ENCODE data around the gene BLTP1. TPM values are rescaled to one million over a fixed set of nuclear protein-coding genes. Genes with fewer than 3 reads are reported as not detected.
A peak's percentile ranks its signal among the peaks of the same experiment; 100 is the strongest.
"Not testable (repeated sequence)": the region's sequence is repeated elsewhere in the genome, so short reads cannot be mapped to it uniquely, and the experiment has no call there.

BLTP1 gene
- total RNA-seq (ENCODE audit: unreplicated experiment): 59.6 TPM
- long read RNA-seq, partial matches to known transcripts: 3 of 4 reads
- long read RNA-seq, other reads (novel, unspliced or antisense): 1 of 4 reads

DNA sequence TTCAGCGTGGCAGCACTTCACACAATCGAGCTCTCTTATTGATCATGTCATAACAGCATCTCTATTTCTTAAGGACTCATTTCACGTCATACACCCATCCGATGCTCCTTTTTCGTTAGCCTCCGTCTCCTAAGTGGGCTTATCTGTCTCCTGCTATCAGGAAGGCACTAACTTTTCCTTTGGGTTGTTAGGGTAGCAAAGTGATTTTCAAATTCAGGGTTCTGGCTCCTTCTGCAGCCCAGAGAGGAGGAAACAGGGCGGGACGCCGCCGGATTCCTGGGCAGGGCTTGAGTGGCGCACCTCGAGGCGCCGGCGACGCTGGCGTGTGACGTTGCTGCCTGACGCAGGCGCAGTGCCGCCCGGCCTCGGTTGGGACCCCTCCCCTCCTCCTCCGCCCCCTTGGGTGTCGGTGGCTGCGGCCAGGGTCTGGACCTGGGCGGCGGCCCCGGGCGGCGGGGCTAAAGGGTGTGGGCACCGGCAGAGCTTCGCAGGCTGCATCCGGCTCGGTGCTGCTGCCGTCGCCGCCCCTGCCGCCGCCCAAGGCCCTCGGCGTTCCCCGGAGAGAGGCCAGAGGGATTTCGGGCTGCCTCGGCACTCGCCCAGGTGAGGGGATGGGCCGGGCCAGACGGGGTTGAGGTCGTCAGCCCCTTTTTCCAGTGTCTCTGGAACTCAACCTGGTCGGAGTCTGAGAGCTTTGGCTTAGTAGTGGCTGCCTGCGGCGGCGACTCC lies at the start of gene BLTP1:
TSS of gene BLTP1 (plus strand) at position 350 of the 729 bp plus-strand sequence. CDS start 18,317 bp downstream, outside the sequence.
- Mint-ChIP-seq H3K4me3 (ENCODE audit: unreplicated experiment) (peak within 1 kb of the TSS; percentile 95), H3K4me1 (ENCODE audit: unreplicated experiment) (peaks cover 7% of the 10 kb centered on the region), H3K9me3 (ENCODE audit: unreplicated experiment) (no peaks in the 10 kb centered on the region), H3K27ac (ENCODE audit: unreplicated experiment) (peak within 1 kb of the TSS; percentile 94), H3K27me3 (ENCODE audit: unreplicated experiment) (no peaks in the 10 kb centered on the region), H3K36me3 (ENCODE audit: low read depth, unreplicated experiment) (peaks cover 17% of the 10 kb centered on the region)
- DNase-seq (ENCODE audit: low spot score): peak; percentile 87
- TF ChIP-seq CTCF (IDR thresholded peaks at IDR 0.05; ENCODE audit: unreplicated experiment): no peak

DNA sequence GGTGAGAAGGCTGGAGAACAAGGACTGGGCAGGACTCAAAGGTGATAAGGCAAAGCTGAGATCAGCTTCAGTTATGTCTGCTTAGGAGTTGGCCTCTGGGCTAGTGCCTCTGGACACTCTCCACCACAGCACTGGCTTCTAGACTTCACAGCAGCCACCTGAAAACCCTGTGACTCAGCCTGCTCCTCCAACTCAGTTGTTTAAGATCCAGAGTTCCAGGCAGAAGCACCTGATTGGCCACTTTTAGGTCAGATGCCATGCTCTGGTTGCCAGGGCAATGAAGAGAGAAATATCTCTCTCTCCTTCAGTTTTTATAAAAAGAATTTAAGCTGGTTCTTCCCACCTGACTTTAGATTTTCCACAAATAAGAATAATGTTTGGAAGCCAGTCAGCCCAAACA lies 47.9 kb upstream of the BLTP1 start:
- H3K4me3 Mint-ChIP-seq (ENCODE audit: unreplicated experiment): no peak overlapping the region
- no peak for TF ChIP-seq CTCF (IDR thresholded peaks at IDR 0.05; ENCODE audit: unreplicated experiment)
- DNase-seq (ENCODE audit: low spot score): no peak
- H3K27ac Mint-ChIP-seq (ENCODE audit: unreplicated experiment): no peak overlapping the region
- no peaks in the 10 kb centered on the region for H3K27me3 Mint-ChIP-seq (ENCODE audit: unreplicated experiment)
- H3K9me3 Mint-ChIP-seq (ENCODE audit: unreplicated experiment): no peaks in the 10 kb centered on the region
- no peaks in the 10 kb centered on the region for H3K36me3 Mint-ChIP-seq (ENCODE audit: low read depth, unreplicated experiment)
- H3K4me1 Mint-ChIP-seq (ENCODE audit: unreplicated experiment): peaks cover 20% of the 10 kb centered on the region

DNA sequence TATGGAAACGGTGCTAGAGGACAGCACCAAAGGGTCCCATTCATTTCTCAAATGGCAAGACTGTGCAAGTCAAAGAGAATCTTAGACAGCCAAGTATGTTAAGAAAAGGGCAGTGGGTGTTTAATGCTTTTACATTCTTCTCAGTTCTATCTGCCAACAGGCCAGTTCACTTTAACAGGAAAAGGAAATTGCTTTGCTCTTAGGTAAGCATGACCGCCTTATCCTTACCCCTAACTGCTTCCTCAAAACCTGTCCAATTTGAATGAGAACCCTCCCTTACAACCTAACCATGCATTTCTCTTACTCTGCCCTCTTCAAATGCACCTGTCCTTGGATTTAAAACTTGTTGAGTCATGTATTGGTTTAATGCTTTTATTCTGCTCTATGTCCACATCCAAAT lies 44.5 kb upstream of the BLTP1 start:
- no peak overlapping the region for H3K27ac Mint-ChIP-seq (ENCODE audit: unreplicated experiment)

GRCh38 chr4:122110304-122110703 lies 41.8 kb upstream of the BLTP1 start:
- H3K4me1 Mint-ChIP-seq (ENCODE audit: unreplicated experiment): peaks cover 15% of the 10 kb centered on the region
- H3K27me3 Mint-ChIP-seq (ENCODE audit: unreplicated experiment); H3K9me3 Mint-ChIP-seq (ENCODE audit: unreplicated experiment); H3K4me3 Mint-ChIP-seq (ENCODE audit: unreplicated experiment); H3K27ac Mint-ChIP-seq (ENCODE audit: unreplicated experiment); DNase-seq (ENCODE audit: low spot score); H3K36me3 Mint-ChIP-seq (ENCODE audit: low read depth, unreplicated experiment): not testable (repeated sequence)

More for the DNA sequence above, 44.5 kb upstream of the BLTP1 start:
- DNase-seq (ENCODE audit: low spot score): no peak
- Mint-ChIP-seq H3K27me3 (ENCODE audit: unreplicated experiment) (no peaks in the 10 kb centered on the region), H3K9me3 (ENCODE audit: unreplicated experiment) (no peaks in the 10 kb centered on the region), H3K36me3 (ENCODE audit: low read depth, unreplicated experiment) (no peaks in the 10 kb centered on the region), H3K4me1 (ENCODE audit: unreplicated experiment) (peaks cover 15% of the 10 kb centered on the region), H3K4me3 (ENCODE audit: unreplicated experiment) (no peak overlapping the region)
- no peak for TF ChIP-seq CTCF (IDR thresholded peaks at IDR 0.05; ENCODE audit: unreplicated experiment)

DNA sequence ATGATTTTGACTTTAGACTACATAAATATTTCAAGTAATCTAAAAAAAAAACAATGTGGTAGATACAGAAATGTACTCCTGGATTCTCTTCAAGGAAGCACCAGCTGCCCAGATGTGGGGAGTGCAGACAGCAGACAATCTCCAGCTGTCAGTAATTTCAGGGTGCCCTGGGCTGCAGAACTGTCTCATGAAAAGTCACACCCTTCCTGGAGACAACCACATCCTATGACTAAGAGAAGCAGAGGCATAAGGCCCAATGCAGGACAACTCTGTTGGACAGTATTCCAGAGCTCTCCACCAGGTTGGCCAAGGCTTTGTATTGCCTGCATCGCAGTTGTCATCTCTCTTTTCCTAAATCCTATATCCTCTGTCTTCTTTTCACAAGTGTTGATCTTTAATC lies 34.4 kb upstream of the BLTP1 start:
- Mint-ChIP-seq H3K27ac (ENCODE audit: unreplicated experiment) (no peak overlapping the region), H3K4me3 (ENCODE audit: unreplicated experiment) (no peak overlapping the region), H3K36me3 (ENCODE audit: low read depth, unreplicated experiment) (no peaks in the 10 kb centered on the region), H3K27me3 (ENCODE audit: unreplicated experiment) (no peaks in the 10 kb centered on the region), H3K9me3 (ENCODE audit: unreplicated experiment) (no peaks in the 10 kb centered on the region), H3K4me1 (ENCODE audit: unreplicated experiment) (peaks cover 11% of the 10 kb centered on the region)
- no peak for DNase-seq (ENCODE audit: low spot score)
- no peak for TF ChIP-seq CTCF (IDR thresholded peaks at IDR 0.05; ENCODE audit: unreplicated experiment)
